ENCODE measurements around the gene PADI2. TPM values are rescaled to one million over a fixed set of nuclear protein-coding genes. Genes with fewer than 3 reads are reported as not detected.

The PADI2 gene
- total RNA-seq, 1 donor from 2014 or later: 0.28 TPM

DNA sequence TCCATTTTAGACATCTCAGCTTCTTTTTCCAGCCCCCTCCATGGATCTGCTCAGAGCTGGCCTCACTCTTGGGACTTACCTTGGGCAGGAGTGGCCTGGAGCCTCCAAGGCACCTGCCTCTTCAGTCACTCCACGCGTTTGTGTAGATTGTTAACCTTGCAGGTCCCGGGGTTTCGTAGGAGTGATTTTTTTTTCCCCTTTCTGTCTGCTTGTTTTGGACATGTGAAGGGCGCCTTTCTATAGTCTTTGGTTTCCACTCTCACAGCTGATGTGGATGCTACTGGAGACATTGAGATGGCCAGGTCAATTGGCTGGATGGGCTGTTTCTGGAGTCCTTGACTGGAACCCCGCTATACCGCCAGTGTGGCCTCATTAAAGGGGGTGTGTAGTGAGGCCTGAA lies 63.5 kb downstream of the PADI2 start:
- Mint-ChIP-seq H3K9me3 (ENCODE audit: unreplicated experiment) (no peaks in the 10 kb centered on the region), H3K4me1 (ENCODE audit: unreplicated experiment) (peaks cover 9% of the 10 kb centered on the region), H3K4me3 (ENCODE audit: unreplicated experiment) (no peak overlapping the region), H3K27me3 (ENCODE audit: unreplicated experiment) (peaks cover 3% of the 10 kb centered on the region), H3K36me3 (ENCODE audit: low read depth, unreplicated experiment) (no peaks in the 10 kb centered on the region), H3K27ac (ENCODE audit: unreplicated experiment) (no peak overlapping the region)
- TF ChIP-seq, protein P1, sequence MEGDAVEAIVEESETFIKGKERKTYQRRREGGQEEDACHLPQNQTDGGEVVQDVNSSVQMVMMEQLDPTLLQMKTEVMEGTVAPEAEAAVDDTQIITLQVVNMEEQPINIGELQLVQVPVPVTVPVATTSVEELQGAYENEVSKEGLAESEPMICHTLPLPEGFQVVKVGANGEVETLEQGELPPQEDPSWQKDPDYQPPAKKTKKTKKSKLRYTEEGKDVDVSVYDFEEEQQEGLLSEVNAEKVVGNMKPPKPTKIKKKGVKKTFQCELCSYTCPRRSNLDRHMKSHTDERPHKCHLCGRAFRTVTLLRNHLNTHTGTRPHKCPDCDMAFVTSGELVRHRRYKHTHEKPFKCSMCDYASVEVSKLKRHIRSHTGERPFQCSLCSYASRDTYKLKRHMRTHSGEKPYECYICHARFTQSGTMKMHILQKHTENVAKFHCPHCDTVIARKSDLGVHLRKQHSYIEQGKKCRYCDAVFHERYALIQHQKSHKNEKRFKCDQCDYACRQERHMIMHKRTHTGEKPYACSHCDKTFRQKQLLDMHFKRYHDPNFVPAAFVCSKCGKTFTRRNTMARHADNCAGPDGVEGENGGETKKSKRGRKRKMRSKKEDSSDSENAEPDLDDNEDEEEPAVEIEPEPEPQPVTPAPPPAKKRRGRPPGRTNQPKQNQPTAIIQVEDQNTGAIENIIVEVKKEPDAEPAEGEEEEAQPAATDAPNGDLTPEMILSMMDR (IDR thresholded peaks at IDR 0.05; ENCODE audit: unreplicated experiment): no peak
- DNase-seq (ENCODE audit: low spot score): no peak

DNA sequence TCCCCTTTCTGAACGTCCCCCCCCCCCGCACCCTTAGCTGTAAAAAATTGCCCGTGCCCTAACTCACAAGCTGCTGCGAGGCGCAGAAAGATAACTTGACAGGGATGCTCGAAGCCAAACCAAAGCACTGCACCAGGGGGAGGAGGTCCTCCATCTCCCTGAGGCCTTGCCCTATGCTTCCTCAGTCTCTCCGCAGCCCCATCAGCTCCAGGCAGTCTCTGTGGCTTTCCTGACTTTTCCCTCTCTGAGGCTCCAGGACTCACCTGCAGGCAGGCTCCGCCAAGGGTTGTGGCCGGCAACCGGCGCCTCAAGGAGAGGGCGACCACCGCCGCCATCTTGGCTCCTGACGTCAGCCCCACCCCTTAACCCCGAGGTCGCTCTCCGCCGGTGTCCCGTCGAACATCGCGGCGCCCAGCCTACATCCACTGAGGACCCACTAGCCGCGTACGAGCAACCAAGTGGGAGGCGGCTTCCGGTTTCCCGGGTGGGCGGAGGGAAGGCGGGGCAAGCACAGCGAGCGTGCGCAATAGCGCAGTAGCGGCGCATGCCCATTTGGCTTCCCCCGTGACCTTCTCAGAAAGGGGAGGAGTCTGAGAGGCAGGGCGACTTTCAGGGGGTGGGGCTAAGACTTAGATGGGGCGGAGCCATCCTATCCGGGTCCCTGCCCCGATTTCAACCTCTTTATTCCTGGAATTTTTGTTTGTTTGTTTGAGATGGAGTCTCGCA lies 65.4 kb downstream of the PADI2 start, which contains the start of gene SDHB:
SDHB (minus strand) TSS at position 348 of the 726 bp plus-strand sequence; CDS start at position 335, 13 bp downstream.
- H3K27ac Mint-ChIP-seq (ENCODE audit: unreplicated experiment): peak within 1 kb of the TSS; percentile 86
- H3K27me3 Mint-ChIP-seq (ENCODE audit: unreplicated experiment): peaks cover 3% of the 10 kb centered on the region
- TF ChIP-seq, protein P1 (IDR thresholded peaks at IDR 0.05; ENCODE audit: unreplicated experiment): no peak
- peak; percentile 99 for DNase-seq (ENCODE audit: low spot score)
- H3K4me1 Mint-ChIP-seq (ENCODE audit: unreplicated experiment): peaks cover 9% of the 10 kb centered on the region
- H3K9me3 Mint-ChIP-seq (ENCODE audit: unreplicated experiment): no peaks in the 10 kb centered on the region
- no peaks in the 10 kb centered on the region for H3K36me3 Mint-ChIP-seq (ENCODE audit: low read depth, unreplicated experiment)
- H3K4me3 Mint-ChIP-seq (ENCODE audit: unreplicated experiment): peak within 1 kb of the TSS; percentile 95

DNA sequence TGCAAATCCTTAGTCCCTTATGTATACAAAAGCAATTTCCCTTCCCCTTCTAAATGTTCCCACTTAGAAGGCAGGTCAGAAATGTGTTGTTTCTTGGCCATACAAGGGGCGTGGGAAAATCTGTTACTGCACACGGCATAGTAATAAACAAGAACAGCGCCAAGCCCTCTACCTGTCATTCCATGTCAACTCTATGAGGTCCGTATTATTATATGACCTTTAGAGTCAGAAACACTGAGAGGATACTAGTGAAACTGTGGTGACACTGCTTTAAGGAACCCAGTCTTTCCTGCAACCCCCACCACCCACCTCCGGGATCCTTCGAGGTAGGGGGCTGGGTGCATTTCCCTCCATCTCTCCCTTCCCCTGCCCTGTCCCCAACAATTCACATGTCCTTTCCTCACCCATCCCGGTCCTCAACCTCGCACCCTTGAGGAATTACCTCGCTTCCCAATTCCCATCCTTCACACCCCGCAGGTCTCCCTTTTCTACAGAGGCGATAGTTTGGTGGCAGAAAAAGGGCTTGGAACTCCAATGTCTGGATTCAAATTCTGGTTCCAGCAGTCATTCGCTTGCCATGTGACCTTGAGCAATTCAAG lies 66.1 kb downstream of the PADI2 start:
- DNase-seq (ENCODE audit: low spot score): no peak
- H3K27ac Mint-ChIP-seq (ENCODE audit: unreplicated experiment): peak overlapping the region; percentile 76
- H3K4me3 Mint-ChIP-seq (ENCODE audit: unreplicated experiment): peak overlapping the region; percentile 95
- H3K9me3 Mint-ChIP-seq (ENCODE audit: unreplicated experiment): no peaks in the 10 kb centered on the region
- TF ChIP-seq, protein P1 (IDR thresholded peaks at IDR 0.05; ENCODE audit: unreplicated experiment): no peak
- H3K36me3 Mint-ChIP-seq (ENCODE audit: low read depth, unreplicated experiment): no peaks in the 10 kb centered on the region
- H3K27me3 Mint-ChIP-seq (ENCODE audit: unreplicated experiment): peaks cover 3% of the 10 kb centered on the region
- peaks cover 9% of the 10 kb centered on the region for H3K4me1 Mint-ChIP-seq (ENCODE audit: unreplicated experiment)

DNA sequence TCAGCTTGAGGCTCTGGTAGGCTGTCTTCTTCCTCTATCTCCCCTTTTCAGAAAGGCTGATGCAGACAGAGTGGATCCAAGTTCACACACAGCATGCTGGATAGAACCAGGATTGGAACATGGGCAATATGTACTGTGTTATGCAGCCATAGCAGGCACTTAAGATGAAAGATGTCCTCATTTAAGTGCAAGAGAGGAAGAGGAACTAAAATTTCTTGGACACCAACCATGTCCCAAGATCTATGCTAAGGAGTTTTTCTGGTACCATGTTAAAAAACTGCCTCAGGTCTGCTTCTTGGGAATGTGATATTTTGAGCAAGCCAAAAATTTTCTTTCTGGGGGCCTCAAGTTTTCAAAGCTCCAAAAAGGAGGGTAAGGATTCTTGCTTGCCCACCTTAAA lies 66.6 kb downstream of the PADI2 start:
- H3K9me3 Mint-ChIP-seq (ENCODE audit: unreplicated experiment): no peaks in the 10 kb centered on the region
- no peaks in the 10 kb centered on the region for H3K36me3 Mint-ChIP-seq (ENCODE audit: low read depth, unreplicated experiment)
- H3K27ac Mint-ChIP-seq (ENCODE audit: unreplicated experiment): no peak overlapping the region
- peaks cover 3% of the 10 kb centered on the region for H3K27me3 Mint-ChIP-seq (ENCODE audit: unreplicated experiment)
- TF ChIP-seq, protein P1 (IDR thresholded peaks at IDR 0.05; ENCODE audit: unreplicated experiment): no peak
- no peak overlapping the region for H3K4me3 Mint-ChIP-seq (ENCODE audit: unreplicated experiment)
- H3K4me1 Mint-ChIP-seq (ENCODE audit: unreplicated experiment): peaks cover 9% of the 10 kb centered on the region
- no peak for DNase-seq (ENCODE audit: low spot score)

DNA sequence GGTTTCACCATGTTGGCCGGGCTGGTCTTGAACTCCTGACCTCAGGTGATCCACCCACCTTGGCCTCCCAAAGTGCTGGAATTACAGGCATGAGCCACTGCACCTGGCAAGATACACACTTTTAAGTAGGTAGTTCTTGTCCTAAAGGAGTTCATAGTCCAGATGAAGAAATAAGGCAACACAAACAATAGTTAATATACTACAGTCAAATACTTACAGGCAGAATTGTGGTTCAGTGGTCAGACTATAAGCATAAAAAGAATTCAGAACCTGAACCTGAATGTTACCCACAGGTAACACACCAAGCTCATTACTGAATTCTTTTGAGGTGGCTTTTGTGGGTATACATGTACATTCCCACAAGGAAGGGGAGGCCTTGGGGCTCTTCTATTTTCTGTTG lies 67.2 kb downstream of the PADI2 start:
- Mint-ChIP-seq H3K4me3 (ENCODE audit: unreplicated experiment) (no peak overlapping the region), H3K27me3 (ENCODE audit: unreplicated experiment) (peaks cover 1% of the 10 kb centered on the region)

More for the DNA sequence above, 67.2 kb downstream of the PADI2 start:
- TF ChIP-seq, protein P1 (IDR thresholded peaks at IDR 0.05; ENCODE audit: unreplicated experiment): no peak
- Mint-ChIP-seq H3K9me3 (ENCODE audit: unreplicated experiment) (no peaks in the 10 kb centered on the region), H3K27ac (ENCODE audit: unreplicated experiment) (no peak overlapping the region), H3K36me3 (ENCODE audit: low read depth, unreplicated experiment) (no peaks in the 10 kb centered on the region), H3K4me1 (ENCODE audit: unreplicated experiment) (peaks cover 9% of the 10 kb centered on the region)
- no peak for DNase-seq (ENCODE audit: low spot score)
